Colonic mucosa (tissue), 4 donors: ENCODE data around the gene CCDC194. TPM values are rescaled to one million over a fixed set of nuclear protein-coding genes. Genes with fewer than 3 reads are reported as not detected.

Source experiments
- DNase-seq: peaks from one replicate; pipeline ENCODE4 v3.0.0-alpha.2; 2020
- H3K27ac ChIP-seq: fragments of 200-600 bp; one replicate; pipeline ENCODE4 v1.8.0; 2021
- H3K27me3 ChIP-seq: fragments of 200-600 bp; one replicate; pipeline ENCODE4 v1.8.0; 2021
- H3K36me3 ChIP-seq: fragments of 200-600 bp; one replicate; pipeline ENCODE4 v1.8.0; 2021
- H3K4me1 ChIP-seq: fragments of 200-600 bp; one replicate; pipeline ENCODE4 v1.8.0; 2021; ENCODE audit warnings: mild to moderate bottlenecking
- H3K4me3 ChIP-seq: fragments of 200-600 bp; one replicate; pipeline ENCODE4 v1.8.0; 2021
- H3K9ac ChIP-seq, 2 donors: one replicate each; pipeline ENCODE4 v1.7.0; 2013; ENCODE audit warnings: control low read depth in 2 of 2, low read depth in 2 of 2, low read length in 2 of 2
- H3K9me3 ChIP-seq: fragments of 200-600 bp; one replicate; pipeline ENCODE4 v1.8.0; 2021
- intact Hi-C: fragments of 100-400 bp; cut with DNase I; formaldehyde crosslinking; loops from one replicate; pipeline ENCODE4 v1.14.1; 2022
- total RNA-seq, 2 donors: library from RNA; stranded (reverse); fragmentation: NEBNext Ultra II Directional in 1 of 2; extraction: Animal tissue kit (Norgen Biotek cat#: 25700) in 1 of 2; gene quantifications; one replicate each; pipeline ENCODE4 v1.2.1, GENCODE V29; 2021
- TF ChIP-seq, protein P1 (sequence below): fragments of 200-600 bp; IDR thresholded peaks from one replicate; pipeline ENCODE4 v1.8.0; 2022; ENCODE audit warnings: antibody characterized with exemption, mild to moderate bottlenecking
- donor health status: healthy.
- donor health status: DM: no; HTN: no; CAD: no.
- donor health status: DM: no; HTN: no; CAD: no.

CCDC194 gene
- total RNA-seq, 2 donors from 2014 or later = not detected

DNA sequence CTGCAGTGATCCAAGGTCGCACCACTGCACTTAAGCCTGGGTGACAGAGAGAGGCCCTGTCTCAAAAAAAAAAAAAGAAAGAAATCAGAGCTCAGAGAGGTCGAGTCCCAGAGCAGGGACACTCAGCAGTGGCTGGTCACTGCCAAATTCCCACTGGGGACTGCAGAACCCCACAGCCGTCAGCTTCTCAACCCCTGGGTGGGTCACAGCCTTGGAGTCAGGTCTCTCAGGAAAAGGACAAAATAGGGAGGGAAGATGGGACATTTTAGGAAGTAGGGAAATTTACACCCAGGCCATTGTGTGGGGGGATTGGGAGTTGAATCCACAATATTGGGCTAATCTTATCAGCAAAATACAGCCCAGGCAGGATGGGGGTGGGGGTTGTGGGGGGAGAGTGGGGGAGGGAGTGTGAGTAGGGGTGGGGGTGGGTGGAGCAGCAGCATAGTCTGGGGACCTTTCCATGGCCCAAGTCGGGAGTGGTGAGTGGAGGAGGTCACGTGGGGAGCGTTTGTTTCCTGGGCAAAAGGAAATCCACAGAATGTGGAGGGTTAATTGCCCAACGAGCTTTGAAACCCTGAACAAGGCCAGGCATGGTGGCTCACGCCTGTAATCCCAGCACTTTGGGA lies 5.0 kb upstream of the CCDC194 start:
- DNase-seq = no peak
- Histone ChIP-seq H3K4me3 (no peak overlapping the region), H3K27ac (no peak overlapping the region), H3K9me3 (no peaks in the 10 kb centered on the region), H3K4me1 (no peaks in the 10 kb centered on the region), H3K27me3 (peaks cover 3% of the 10 kb centered on the region), H3K36me3 (no peaks in the 10 kb centered on the region), H3K9ac (no peak overlapping the region)
- intact Hi-C loops = no loop called here
- TF ChIP-seq, protein P1, sequence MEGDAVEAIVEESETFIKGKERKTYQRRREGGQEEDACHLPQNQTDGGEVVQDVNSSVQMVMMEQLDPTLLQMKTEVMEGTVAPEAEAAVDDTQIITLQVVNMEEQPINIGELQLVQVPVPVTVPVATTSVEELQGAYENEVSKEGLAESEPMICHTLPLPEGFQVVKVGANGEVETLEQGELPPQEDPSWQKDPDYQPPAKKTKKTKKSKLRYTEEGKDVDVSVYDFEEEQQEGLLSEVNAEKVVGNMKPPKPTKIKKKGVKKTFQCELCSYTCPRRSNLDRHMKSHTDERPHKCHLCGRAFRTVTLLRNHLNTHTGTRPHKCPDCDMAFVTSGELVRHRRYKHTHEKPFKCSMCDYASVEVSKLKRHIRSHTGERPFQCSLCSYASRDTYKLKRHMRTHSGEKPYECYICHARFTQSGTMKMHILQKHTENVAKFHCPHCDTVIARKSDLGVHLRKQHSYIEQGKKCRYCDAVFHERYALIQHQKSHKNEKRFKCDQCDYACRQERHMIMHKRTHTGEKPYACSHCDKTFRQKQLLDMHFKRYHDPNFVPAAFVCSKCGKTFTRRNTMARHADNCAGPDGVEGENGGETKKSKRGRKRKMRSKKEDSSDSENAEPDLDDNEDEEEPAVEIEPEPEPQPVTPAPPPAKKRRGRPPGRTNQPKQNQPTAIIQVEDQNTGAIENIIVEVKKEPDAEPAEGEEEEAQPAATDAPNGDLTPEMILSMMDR = no peak

DNA sequence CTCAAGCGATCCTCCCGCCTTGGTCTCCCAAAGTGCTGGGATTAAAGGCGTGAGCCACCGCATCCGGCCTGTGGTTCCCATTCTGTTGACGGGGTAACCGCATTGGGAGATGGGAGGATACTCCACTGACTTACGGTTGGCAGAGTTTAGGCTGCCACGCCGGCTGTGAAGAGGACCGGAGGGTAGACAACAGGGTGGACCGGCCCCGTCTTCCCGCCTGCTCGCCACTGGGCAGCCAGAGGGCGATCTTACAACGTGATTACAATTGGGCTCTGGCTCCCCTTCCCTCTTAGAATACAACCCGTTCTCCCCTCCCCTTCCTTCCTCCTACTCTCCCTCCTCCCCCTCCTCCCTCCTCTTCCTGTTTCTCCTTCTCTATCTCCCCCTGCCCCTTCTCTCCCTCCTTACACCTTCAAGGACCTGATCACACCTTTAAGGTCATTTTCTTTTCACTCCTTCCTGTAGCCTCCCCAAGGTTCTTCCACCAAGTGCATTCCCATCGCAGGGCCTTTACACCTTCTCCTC lies 957 bp upstream of the CCDC194 start:
- Histone ChIP-seq H3K36me3 (no peaks in the 10 kb centered on the region), H3K4me3 (no peak overlapping the region), H3K4me1 (peaks cover 6% of the 10 kb centered on the region), H3K27ac (no peak overlapping the region), H3K9me3 (no peaks in the 10 kb centered on the region), H3K9ac (no peak overlapping the region), H3K27me3 (peaks cover 12% of the 10 kb centered on the region)
- intact Hi-C loops = loop anchor here (5.0 kb wide), 1 partner anchor 72 kb away; no protein-coding TSS in a partner anchor
- peak; percentile 78 for DNase-seq
- TF ChIP-seq, protein P1 = peak; percentile 62

DNA sequence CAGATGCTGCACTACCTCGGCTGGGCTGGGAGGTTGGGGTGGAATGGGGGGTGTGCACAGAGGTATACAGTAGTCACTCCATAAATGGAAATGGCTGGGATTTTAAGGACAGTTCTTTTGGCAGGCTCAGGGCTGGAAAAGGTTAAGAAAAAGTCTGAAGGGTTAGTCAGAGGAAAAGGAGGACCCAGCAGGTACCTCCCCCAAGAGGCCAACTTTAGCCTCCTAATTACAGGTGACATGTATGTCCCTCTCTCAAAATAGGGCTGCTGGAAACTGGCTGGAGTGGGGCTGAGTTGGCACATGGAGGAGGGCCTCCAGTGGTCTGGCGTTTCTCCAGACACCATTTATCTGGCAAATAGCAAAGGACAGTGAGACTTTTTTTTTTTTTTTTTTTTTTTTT lies 994 bp downstream of the CCDC194 start:
- intact Hi-C loops = loop anchor here (5.0 kb wide), 1 partner anchor 74 kb away; no protein-coding TSS in a partner anchor
- H3K27me3 ChIP-seq = peaks cover 12% of the 10 kb centered on the region

DNA sequence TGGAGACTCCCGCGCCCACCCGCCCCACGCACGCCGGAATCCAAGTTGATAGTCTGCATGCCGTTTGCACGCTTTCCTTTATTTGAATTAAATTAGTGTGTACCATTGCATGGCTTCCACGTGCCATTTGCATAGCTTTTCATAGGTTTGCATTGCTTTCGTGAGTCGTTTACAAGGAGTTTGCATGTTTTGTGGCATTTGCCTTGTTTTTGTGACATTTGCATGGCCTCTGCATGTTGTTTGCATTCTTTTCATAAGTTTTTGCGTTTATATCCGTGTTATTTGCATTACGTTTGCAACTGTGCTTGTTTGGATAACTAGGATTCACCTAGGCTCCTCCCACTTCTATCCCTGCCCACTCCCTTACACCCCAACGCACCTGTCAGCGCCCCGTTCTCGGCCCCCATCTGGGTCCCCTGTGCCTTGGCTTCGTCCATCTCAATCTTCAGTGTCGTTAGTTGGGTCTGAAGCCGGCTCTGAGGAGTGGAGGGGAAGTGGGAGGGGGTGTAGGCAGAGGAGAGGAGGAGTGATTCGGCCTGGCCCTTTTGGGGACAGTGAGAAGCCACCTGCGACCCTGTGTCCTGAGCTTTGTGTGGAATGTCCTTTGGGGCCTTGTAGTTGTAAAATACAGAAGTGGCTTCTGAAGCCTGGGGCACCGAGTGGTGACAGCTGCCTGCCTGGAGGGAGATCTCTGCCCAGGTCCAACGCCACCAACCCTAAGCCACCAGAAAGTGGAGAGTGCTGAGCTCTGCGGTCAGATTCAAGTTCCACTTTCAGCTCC lies 2.4 kb downstream of the CCDC194 start:
- no peak overlapping the region for H3K27ac ChIP-seq
- intact Hi-C loops = loop anchor here (5.0 kb wide), 1 partner anchor 76 kb away; no protein-coding TSS in a partner anchor
- H3K4me1 ChIP-seq = peaks cover 6% of the 10 kb centered on the region
- peak overlapping the region; percentile 35 for H3K4me3 ChIP-seq
- TF ChIP-seq, protein P1 = no peak
- no peaks in the 10 kb centered on the region for H3K36me3 ChIP-seq
- no peaks in the 10 kb centered on the region for H3K9me3 ChIP-seq
- H3K27me3 ChIP-seq = peaks cover 12% of the 10 kb centered on the region
- peak overlapping the region in 1 of 2 donors; percentile 43 for H3K9ac ChIP-seq
- no peak for DNase-seq

More for the DNA sequence above, 994 bp downstream of the CCDC194 start:
- no peak overlapping the region for H3K27ac ChIP-seq
- TF ChIP-seq, protein P1 = no peak
- no peaks in the 10 kb centered on the region for H3K36me3 ChIP-seq
- peaks cover 6% of the 10 kb centered on the region for H3K4me1 ChIP-seq
- H3K4me3 ChIP-seq = no peak overlapping the region
- no peak for DNase-seq
- no peaks in the 10 kb centered on the region for H3K9me3 ChIP-seq
- H3K9ac ChIP-seq = no peak overlapping the region

DNA sequence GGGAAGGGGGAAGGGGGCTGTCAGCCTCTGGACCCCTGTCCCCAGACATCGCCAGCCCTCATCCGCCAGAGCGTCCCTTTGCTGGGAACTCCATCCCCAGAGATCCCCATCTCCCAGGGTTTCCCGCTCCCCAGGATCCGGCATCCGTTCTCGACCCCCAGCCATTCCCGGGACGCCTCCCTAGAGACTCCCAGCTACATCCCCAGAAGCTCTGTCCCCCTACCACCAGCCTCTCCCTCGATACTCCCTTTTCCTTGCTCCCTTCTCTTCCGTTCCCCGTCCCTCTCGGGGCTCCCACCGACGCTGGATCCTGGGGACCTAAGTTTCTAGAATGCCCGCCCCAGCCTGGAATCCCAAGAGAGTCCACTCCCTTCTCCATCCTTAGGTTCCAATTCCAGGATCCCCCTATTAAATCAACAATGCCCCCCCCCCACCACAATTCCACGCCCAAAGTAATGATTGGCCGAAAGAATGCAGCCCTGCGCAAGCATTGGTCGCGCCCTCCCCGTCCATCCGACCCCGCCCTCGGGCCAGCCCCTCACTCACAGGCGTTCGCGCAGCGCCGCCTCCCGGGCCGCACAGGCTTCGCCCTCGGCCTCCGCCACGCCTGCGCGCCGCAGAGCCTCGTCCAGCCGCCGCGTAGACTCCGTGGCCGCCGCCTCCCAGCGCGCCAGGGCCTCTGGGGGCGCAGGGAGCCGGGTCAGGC lies 3.2 kb downstream of the CCDC194 start:
- TF ChIP-seq, protein P1 = peak; percentile 61
- intact Hi-C loops = loop anchor here (5.0 kb wide), 1 partner anchor 76 kb away; no protein-coding TSS in a partner anchor
- peak overlapping the region; percentile 35 for H3K4me3 ChIP-seq
- H3K27ac ChIP-seq = no peak overlapping the region
- no peaks in the 10 kb centered on the region for H3K9me3 ChIP-seq
- DNase-seq = peak; percentile 89
- H3K9ac ChIP-seq = peak overlapping the region; percentile 43 to 45
- no peaks in the 10 kb centered on the region for H3K36me3 ChIP-seq
- H3K27me3 ChIP-seq = peaks cover 12% of the 10 kb centered on the region
- H3K4me1 ChIP-seq = peaks cover 6% of the 10 kb centered on the region
